Hepatocyte (in vitro differentiated cells): Measurements from ENCODE around the gene DNAJC8. TPM values are rescaled to one million over a fixed set of nuclear protein-coding genes. Genes with fewer than 3 reads are reported as not detected.

ENCODE experiments used
- DNase-seq: peaks from one replicate; pipeline ENCODE4 v3.0.0-alpha.2; 2016; ENCODE audit warnings: low spot score
- H2AFZ ChIP-seq: fragments of 200-600 bp; sonication (generic); 2 replicates; pipeline ENCODE4 v1.6.0; 2016; ENCODE audit warnings: antibody characterized with exemption, mild to moderate bottlenecking
- H3K27ac ChIP-seq: fragments of 200-600 bp; sonication (generic); 2 replicates; pipeline ENCODE4 v1.5.1; 2016; ENCODE audit warnings: mild to moderate bottlenecking
- H3K27me3 ChIP-seq: fragments of 200-600 bp; sonication (generic); 2 replicates; pipeline ENCODE4 v1.6.1; 2016
- H3K36me3 ChIP-seq: fragments of 200-600 bp; sonication (generic); replicated peaks from 2 replicates; pipeline ENCODE4 v1.5.1; 2016; ENCODE audit warnings: low read depth; ENCODE audit not compliant: insufficient read depth
- H3K4me1 ChIP-seq: fragments of 200-600 bp; sonication (generic); 2 replicates; pipeline ENCODE4 v1.5.1; 2016; ENCODE audit warnings: mild to moderate bottlenecking, moderate library complexity; ENCODE audit not compliant: insufficient read depth
- H3K4me2 ChIP-seq: fragments of 200-600 bp; sonication (generic); 2 replicates; pipeline ENCODE4 v1.6.0; 2016
- H3K4me3 ChIP-seq: fragments of 200-600 bp; sonication (generic); 2 replicates; pipeline ENCODE4 v1.5.1; 2016; ENCODE audit warnings: mild to moderate bottlenecking
- H3K79me2 ChIP-seq: fragments of 200-600 bp; sonication (generic); 2 replicates; pipeline ENCODE4 v1.6.0; 2017; ENCODE audit warnings: mild to moderate bottlenecking
- H3K9me2 ChIP-seq: fragments of 200-600 bp; sonication (generic); replicated peaks from 2 replicates; pipeline ENCODE4 v1.6.0; 2017; ENCODE audit warnings: mild to moderate bottlenecking; ENCODE audit not compliant: insufficient read depth
- H3K9me3 ChIP-seq: fragments of 200-600 bp; sonication (generic); 2 replicates; pipeline ENCODE4 v1.5.1; 2016; ENCODE audit warnings: low read depth, mild to moderate bottlenecking
- H4K20me1 ChIP-seq: fragments of 200-600 bp; sonication (generic); 2 replicates; pipeline ENCODE4 v1.6.0; 2016; ENCODE audit warnings: mild to moderate bottlenecking; ENCODE audit not compliant: insufficient read depth, poor library complexity, severe bottlenecking
- CTCF ChIP-seq: fragments of 200-600 bp; sonication (generic); IDR thresholded peaks from 2 replicates; pipeline ENCODE4 v1.5.1; 2016; ENCODE audit warnings: antibody characterized with exemption, mild to moderate bottlenecking; ENCODE audit not compliant: poor library complexity
- EZH2 ChIP-seq: fragments of 200-600 bp; sonication (generic); IDR thresholded peaks from 2 replicates; pipeline ENCODE4 v1.6.1; 2016; ENCODE audit warnings: antibody characterized with exemption, mild to moderate bottlenecking, borderline replicate concordance
- EZH2phosphoT487 ChIP-seq: fragments of 200-600 bp; sonication (generic); IDR thresholded peaks from one replicate; pipeline ENCODE4 v1.6.1; 2018; ENCODE audit warnings: antibody characterized with exemption, mild to moderate bottlenecking, low read depth, moderate library complexity; ENCODE audit not compliant: unreplicated experiment, severe bottlenecking
- whole genome bisulfite sequencing: methylation state at CpG from one replicate; pipeline ENCODE4 v1.1.6; 2016; ENCODE audit warnings: low lambda C conversion rate; ENCODE audit errors: missing lambda C conversion rate; 5-methylcytosine and 5-hydroxymethylcytosine counted together
- polyA plus RNA-seq: library from polyadenylated mRNA; unstranded; fragments of >200 nt; fragmentation: Nextera tagmentation; extraction: Ambion mirVana; gene quantifications from 2 replicates; pipeline ENCODE4 v1.2.1, GENCODE V29; 2016
- total RNA-seq: library from RNA; depleted of rRNA; stranded (reverse); fragments of >200 nt; gene quantifications from 2 replicates; pipeline ENCODE4 v1.2.3, GENCODE V29; 2014

DNAJC8 gene
- total and polyA plus RNA-seq, 2 experiments from 2014 or later: 79.5 to 112 TPM

GRCh38 chr1:28209700-28210099 is 23.1 kb downstream of the DNAJC8 start:
- 70% methylated on average over 1 of the region's 1 CpG for WGBS
- Histone ChIP-seq H3K9me2 (no peaks in the 10 kb centered on the region), H3K4me1 (no peaks in the 10 kb centered on the region), H2AFZ (no peak overlapping the region), H3K9me3 (no peaks in the 10 kb centered on the region), H3K27me3 (no peaks in the 10 kb centered on the region), H3K4me2 (no peak overlapping the region), H3K36me3 (no peaks in the 10 kb centered on the region), H3K27ac (no peak overlapping the region), H3K79me2 (peaks cover 8% of the 10 kb centered on the region), H4K20me1 (no peaks in the 10 kb centered on the region), H3K4me3 (no peak overlapping the region)
- TF ChIP-seq CTCF: no peak
- TF ChIP-seq EZH2: no peak
- no peak for DNase-seq

GRCh38 chr1:28208818-28209441 is 23.9 kb downstream of the DNAJC8 start:
- Histone ChIP-seq H3K4me2 (no peak overlapping the region), H3K79me2 (peaks cover 6% of the 10 kb centered on the region), H3K27me3 (no peaks in the 10 kb centered on the region), H3K4me1 (no peaks in the 10 kb centered on the region), H3K4me3 (no peak overlapping the region), H3K27ac (no peak overlapping the region), H3K36me3 (no peaks in the 10 kb centered on the region), H2AFZ (no peak overlapping the region), H4K20me1 (no peaks in the 10 kb centered on the region), H3K9me2 (no peaks in the 10 kb centered on the region), H3K9me3 (no peaks in the 10 kb centered on the region)
- peak; percentile 69 for DNase-seq
- TF ChIP-seq EZH2 (no peak), EZH2phosphoT487 (no peak), CTCF (peak; percentile 72)
- 58% methylated on average over 4 of the region's 4 CpGs for WGBS

- no peak for DNase-seq
- H3K4me2 ChIP-seq: no peak overlapping the region
- no peak overlapping the region for H2AFZ ChIP-seq
- no peak overlapping the region for H3K27ac ChIP-seq
- H3K9me3 ChIP-seq: no peaks in the 10 kb centered on the region
- TF ChIP-seq EZH2 (no peak), CTCF (no peak), EZH2phosphoT487 (no peak)
- H3K79me2 ChIP-seq: peaks cover 6% of the 10 kb centered on the region
- H3K9me2 ChIP-seq: no peaks in the 10 kb centered on the region
- no peaks in the 10 kb centered on the region for H3K4me1 ChIP-seq
- no peak overlapping the region for H3K4me3 ChIP-seq
- no peaks in the 10 kb centered on the region for H3K27me3 ChIP-seq
- no peaks in the 10 kb centered on the region for H4K20me1 ChIP-seq
- no peaks in the 10 kb centered on the region for H3K36me3 ChIP-seq
- 92% methylated on average over 4 of the region's 4 CpGs for WGBS
Measured at GRCh38 chr1:28205243-28205642, 27.6 kb downstream of the DNAJC8 start.
